ENCODE measurements around the gene PROSER3. TPM values are rescaled to one million over a fixed set of nuclear protein-coding genes. Genes with fewer than 3 reads are reported as not detected.

PROSER3 gene
- polyA plus RNA-seq, 1 donor (not counting 4 experiments of a cell fraction or from before 2014, with no cell fraction given): 5.5 TPM

DNA sequence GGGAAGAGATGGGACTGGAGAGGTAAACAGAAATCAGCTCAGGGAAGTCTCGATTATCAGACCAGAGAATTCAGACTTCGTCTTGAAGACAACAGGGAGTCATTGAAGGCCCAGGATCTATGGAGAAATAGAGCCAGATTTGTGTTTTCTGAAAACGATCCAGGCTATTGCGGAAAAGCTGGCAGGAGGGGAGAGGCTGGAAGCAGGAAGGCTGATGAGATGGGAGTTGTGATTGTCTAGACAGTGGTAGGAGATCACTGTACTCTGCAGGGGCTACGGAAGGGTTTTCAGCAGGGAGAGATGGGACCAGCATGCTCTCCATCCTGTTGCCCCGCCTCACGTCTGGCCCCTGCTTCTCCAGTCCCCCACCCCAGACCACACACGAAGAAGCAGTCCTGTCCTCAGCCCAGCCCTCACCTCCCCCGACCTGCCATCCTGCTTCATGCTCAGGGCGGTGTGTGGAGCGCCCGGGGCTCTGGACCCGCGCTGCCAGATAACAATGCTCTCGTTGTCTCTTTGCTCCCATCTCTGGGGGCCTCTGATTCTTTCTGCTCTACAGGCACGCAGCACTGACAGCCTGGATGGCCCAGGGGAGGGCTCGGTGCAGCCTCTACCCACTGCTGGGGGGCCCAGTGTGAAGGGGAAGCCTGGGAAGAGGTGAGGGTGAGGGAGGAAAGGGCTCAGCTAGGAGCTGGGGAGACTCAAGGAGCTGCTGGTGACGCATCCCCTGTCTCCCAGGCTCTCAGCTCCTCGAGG is 19.3 kb downstream of the PROSER3 start:
- H2AFZ ChIP-seq (ENCODE audit: control insufficient read depth, low read length): no peak overlapping the region
- no peaks in the 10 kb centered on the region for H3K79me2 ChIP-seq (ENCODE audit: control insufficient read depth, insufficient read depth, low read length)
- H3K4me1 ChIP-seq (ENCODE audit: control insufficient read depth, extremely low read depth, insufficient read depth, low read length): peaks cover 4% of the 10 kb centered on the region
- no peaks in the 10 kb centered on the region for H3K27me3 ChIP-seq (ENCODE audit: control insufficient read depth, extremely low read depth, insufficient read depth, low read length)
- FAIRE-seq: no peak
- H3K9me3 ChIP-seq (ENCODE audit: control insufficient read depth, low read depth, low read length): no peaks in the 10 kb centered on the region
- no peak for DNase-seq (ENCODE audit: low read depth, low spot score)
- no peaks in the 10 kb centered on the region for H4K20me1 ChIP-seq (ENCODE audit: control insufficient read depth, extremely low read depth, insufficient read depth, low read length)
- no peaks in the 10 kb centered on the region for H3K9me1 ChIP-seq (ENCODE audit: control insufficient read depth, extremely low read depth, insufficient read depth, low read length)
- TF ChIP-seq, protein P1, sequence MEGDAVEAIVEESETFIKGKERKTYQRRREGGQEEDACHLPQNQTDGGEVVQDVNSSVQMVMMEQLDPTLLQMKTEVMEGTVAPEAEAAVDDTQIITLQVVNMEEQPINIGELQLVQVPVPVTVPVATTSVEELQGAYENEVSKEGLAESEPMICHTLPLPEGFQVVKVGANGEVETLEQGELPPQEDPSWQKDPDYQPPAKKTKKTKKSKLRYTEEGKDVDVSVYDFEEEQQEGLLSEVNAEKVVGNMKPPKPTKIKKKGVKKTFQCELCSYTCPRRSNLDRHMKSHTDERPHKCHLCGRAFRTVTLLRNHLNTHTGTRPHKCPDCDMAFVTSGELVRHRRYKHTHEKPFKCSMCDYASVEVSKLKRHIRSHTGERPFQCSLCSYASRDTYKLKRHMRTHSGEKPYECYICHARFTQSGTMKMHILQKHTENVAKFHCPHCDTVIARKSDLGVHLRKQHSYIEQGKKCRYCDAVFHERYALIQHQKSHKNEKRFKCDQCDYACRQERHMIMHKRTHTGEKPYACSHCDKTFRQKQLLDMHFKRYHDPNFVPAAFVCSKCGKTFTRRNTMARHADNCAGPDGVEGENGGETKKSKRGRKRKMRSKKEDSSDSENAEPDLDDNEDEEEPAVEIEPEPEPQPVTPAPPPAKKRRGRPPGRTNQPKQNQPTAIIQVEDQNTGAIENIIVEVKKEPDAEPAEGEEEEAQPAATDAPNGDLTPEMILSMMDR (optimal IDR thresholded peaks at IDR 0.05 in 1 of 3, IDR thresholded peaks at IDR 0.05 in 1 of 3, conservative IDR thresholded peaks at IDR 0.05 in 1 of 3; ENCODE audit: extremely low read depth in 1 of 3, insufficient read depth in 2 of 3, low read length in 3 of 3): no peak
- TF ChIP-seq EZH2 (IDR thresholded peaks at IDR 0.05; ENCODE audit: low read length): no peak
- no peak overlapping the region for H3K4me2 ChIP-seq (ENCODE audit: control insufficient read depth, extremely low read depth, insufficient read depth, low read depth, low read length)
- H3K36me3 ChIP-seq (ENCODE audit: control insufficient read depth in 2 of 2, extremely low read depth in 1 of 2, insufficient read depth in 2 of 2, low read length in 2 of 2): no peaks in the 10 kb centered on the region
- no peak overlapping the region for H3K4me3 ChIP-seq (ENCODE audit: control insufficient read depth in 2 of 3, extremely low read depth in 1 of 3, insufficient read depth in 2 of 3, low read depth in 1 of 3, low read length in 3 of 3)
- no peak overlapping the region for H3K27ac ChIP-seq (ENCODE audit: control insufficient read depth, insufficient read depth, low read length)
- H3K9ac ChIP-seq (ENCODE audit: control insufficient read depth, extremely low read depth, insufficient read depth, low read length): no peak overlapping the region
- dilution Hi-C loops (cut with MboI; ENCODE audit: extremely low pct_ligation_motif_present, low sequenced_read_pairs): no loop called here

DNA sequence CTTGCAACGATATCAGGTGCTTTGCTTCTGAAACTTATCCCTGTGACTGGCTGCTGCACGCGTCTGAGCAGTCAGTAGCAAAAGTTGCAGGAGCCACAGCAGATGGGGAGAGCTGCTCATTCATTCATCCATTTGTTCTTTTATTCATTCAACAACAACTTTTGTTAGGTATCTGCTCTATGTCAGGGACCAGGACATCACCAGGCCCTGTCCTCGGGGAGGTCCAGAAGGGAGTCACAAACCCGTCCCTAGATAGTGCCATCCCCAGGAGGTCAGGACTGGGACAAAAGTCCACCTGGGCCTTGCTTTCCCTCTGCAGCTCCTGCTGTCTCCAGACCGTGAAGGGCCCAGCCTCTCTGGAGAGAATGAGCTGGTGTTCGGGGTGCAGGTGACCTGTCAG is 20.0 kb downstream of the PROSER3 start:
- H3K27me3 ChIP-seq (ENCODE audit: control insufficient read depth, extremely low read depth, insufficient read depth, low read length): no peaks in the 10 kb centered on the region
- H3K9ac ChIP-seq (ENCODE audit: control insufficient read depth, extremely low read depth, insufficient read depth, low read length): no peak overlapping the region
- TF ChIP-seq, protein P1 (optimal IDR thresholded peaks at IDR 0.05 in 1 of 3, IDR thresholded peaks at IDR 0.05 in 1 of 3, conservative IDR thresholded peaks at IDR 0.05 in 1 of 3; ENCODE audit: extremely low read depth in 1 of 3, insufficient read depth in 2 of 3, low read length in 3 of 3): no peak
- no peak for TF ChIP-seq EZH2 (IDR thresholded peaks at IDR 0.05; ENCODE audit: low read length)
- no peaks in the 10 kb centered on the region for H4K20me1 ChIP-seq (ENCODE audit: control insufficient read depth, extremely low read depth, insufficient read depth, low read length)
- no peak overlapping the region for H2AFZ ChIP-seq (ENCODE audit: control insufficient read depth, low read length)
- no peak overlapping the region for H3K27ac ChIP-seq (ENCODE audit: control insufficient read depth, insufficient read depth, low read length)
- no peaks in the 10 kb centered on the region for H3K79me2 ChIP-seq (ENCODE audit: control insufficient read depth, insufficient read depth, low read length)
- peaks cover 4% of the 10 kb centered on the region for H3K4me1 ChIP-seq (ENCODE audit: control insufficient read depth, extremely low read depth, insufficient read depth, low read length)
- no peak overlapping the region for H3K4me2 ChIP-seq (ENCODE audit: control insufficient read depth, extremely low read depth, insufficient read depth, low read depth, low read length)
- no peaks in the 10 kb centered on the region for H3K36me3 ChIP-seq (ENCODE audit: control insufficient read depth in 2 of 2, extremely low read depth in 1 of 2, insufficient read depth in 2 of 2, low read length in 2 of 2)
- FAIRE-seq: no peak
- no peaks in the 10 kb centered on the region for H3K9me3 ChIP-seq (ENCODE audit: control insufficient read depth, low read depth, low read length)
- H3K4me3 ChIP-seq (ENCODE audit: control insufficient read depth in 2 of 3, extremely low read depth in 1 of 3, insufficient read depth in 2 of 3, low read depth in 1 of 3, low read length in 3 of 3): no peak overlapping the region
- no peak for DNase-seq (ENCODE audit: low read depth, low spot score)
- H3K9me1 ChIP-seq (ENCODE audit: control insufficient read depth, extremely low read depth, insufficient read depth, low read length): no peaks in the 10 kb centered on the region
- dilution Hi-C loops (cut with MboI; ENCODE audit: extremely low pct_ligation_motif_present, low sequenced_read_pairs): no loop called here

Measured in keratinocyte (primary cell).